Muscle layer of colon (tissue), 2 donors: ENCODE results near the gene PRKAR2A.
"Not testable (repeated sequence)": the region's sequence is repeated elsewhere in the genome, so short reads cannot be mapped to it uniquely, and the experiment has no call there.

Source experiments
- H3K27ac ChIP-seq: one replicate; pipeline ENCODE4 v1.7.0; 2013; ENCODE audit warnings: low read depth, mild to moderate bottlenecking, low read length, moderate library complexity
- H3K27me3 ChIP-seq, 2 donors: one replicate each; pipeline ENCODE4 v1.7.0; 2013; ENCODE audit warnings: low read length in 2 of 2, mild to moderate bottlenecking in 2 of 2; ENCODE audit not compliant: insufficient read depth in 2 of 2, control insufficient read depth in 1 of 2
- H3K36me3 ChIP-seq: one replicate; pipeline ENCODE4 v1.7.0; 2013; ENCODE audit warnings: mild to moderate bottlenecking, low read length; ENCODE audit not compliant: insufficient read depth
- H3K4me1 ChIP-seq: one replicate; pipeline ENCODE4 v1.7.0; 2013; ENCODE audit warnings: mild to moderate bottlenecking, low read length; ENCODE audit not compliant: insufficient read depth
- H3K4me3 ChIP-seq, 2 donors: one replicate each; pipeline ENCODE4 v1.7.0; 2013; ENCODE audit warnings: low read length in 2 of 2, low read depth in 1 of 2, mild to moderate bottlenecking in 1 of 2, moderate library complexity in 1 of 2
- H3K9ac ChIP-seq: one replicate; pipeline ENCODE4 v1.7.0; 2013; ENCODE audit warnings: low read length
- H3K9me3 ChIP-seq: one replicate; pipeline ENCODE4 v1.7.0; 2013; ENCODE audit warnings: mild to moderate bottlenecking, low read length
- donor health status: abdominal sarcoma.
- donor health status: Adenocarcinoma of cecum.

The PRKAR2A gene

DNA sequence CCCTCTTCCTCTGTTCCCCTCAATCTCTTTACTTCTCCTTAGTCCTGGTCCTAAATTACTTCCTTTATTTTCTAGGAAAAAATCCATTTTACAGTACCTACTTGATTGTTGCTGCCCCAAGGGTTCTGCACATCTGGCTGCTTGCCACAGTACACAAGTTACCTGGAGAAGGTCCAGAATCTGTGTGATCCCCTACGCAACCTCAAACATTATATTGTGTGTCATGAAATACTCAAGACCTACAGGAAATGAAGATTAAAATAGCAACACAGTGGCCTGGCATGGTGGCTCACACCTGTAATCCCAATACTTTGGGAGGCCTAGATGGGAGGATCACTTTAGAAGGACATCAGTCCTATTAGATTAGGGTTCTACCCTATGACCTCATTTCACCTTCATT, 48.7 kb downstream of the PRKAR2A start:
- Histone ChIP-seq H3K9ac (no peak overlapping the region), H3K4me1 (no peaks in the 10 kb centered on the region), H3K36me3 (no peaks in the 10 kb centered on the region), H3K9me3 (no peaks in the 10 kb centered on the region), H3K27me3 (no peaks in the 10 kb centered on the region), H3K4me3 (no peak overlapping the region), H3K27ac (no peak overlapping the region)

DNA sequence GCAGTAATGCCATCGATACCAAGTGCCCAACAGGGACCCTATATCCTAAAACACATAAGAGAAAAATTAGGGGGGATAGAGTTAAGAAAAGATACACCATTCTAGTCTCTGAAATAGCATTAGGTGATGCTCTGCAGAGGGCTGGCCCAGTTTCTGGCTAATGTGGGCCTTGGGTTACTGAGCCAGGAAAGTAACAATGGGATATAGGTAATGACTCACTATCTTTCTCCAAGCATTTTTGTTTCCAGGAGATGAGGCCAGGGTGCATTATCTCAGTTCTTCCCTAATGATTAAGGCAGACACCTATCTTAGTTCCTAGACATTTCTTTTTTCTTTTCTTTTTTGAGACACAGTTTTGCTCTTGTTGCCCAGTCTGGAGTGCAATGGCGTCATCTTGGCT, 50.0 kb downstream of the PRKAR2A start:
- Histone ChIP-seq H3K36me3 (no peaks in the 10 kb centered on the region), H3K4me3 (no peak overlapping the region), H3K27ac (no peak overlapping the region), H3K9ac (no peak overlapping the region), H3K4me1 (no peaks in the 10 kb centered on the region), H3K9me3 (no peaks in the 10 kb centered on the region), H3K27me3 (no peaks in the 10 kb centered on the region)

DNA sequence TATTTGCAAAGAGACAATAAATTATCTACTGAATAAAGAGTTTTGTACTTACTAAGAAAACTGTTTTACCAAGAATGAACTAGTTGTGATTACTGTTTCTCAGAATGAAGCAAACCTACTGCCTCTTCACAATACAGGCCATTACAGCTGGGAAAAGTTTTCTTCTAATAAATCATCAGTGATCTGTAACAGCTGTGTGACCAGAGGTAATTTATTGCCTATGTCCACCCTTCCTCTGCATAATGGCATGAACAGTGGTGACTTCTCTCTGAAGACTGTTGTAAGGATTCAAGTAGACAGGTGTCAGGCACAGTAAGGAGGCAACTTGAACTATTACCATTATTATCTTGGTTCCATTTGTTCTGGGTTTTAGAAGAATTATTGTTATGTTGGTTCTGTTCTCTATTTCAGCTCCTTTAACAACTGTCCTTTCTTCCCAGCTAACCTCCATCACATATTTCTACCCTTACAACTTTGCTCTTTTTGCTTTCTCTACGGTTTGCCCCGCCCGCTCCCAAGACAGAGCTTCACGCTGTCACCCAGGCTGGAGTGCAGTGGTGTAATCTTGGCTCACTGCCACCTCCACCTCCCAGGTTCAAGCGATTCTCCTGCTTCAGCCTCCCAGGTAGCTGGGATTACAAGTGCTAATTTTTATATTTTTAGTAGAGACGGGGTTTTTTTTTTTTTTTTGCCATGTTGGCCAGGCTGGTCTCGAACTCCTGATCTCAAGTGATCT, 51.5 kb downstream of the PRKAR2A start:
- H3K27ac ChIP-seq: no peak overlapping the region
- H3K9ac ChIP-seq: no peak overlapping the region
- no peaks in the 10 kb centered on the region for H3K4me1 ChIP-seq
- H3K36me3 ChIP-seq: no peaks in the 10 kb centered on the region
- H3K4me3 ChIP-seq: no peak overlapping the region
- no peaks in the 10 kb centered on the region for H3K9me3 ChIP-seq
- H3K27me3 ChIP-seq: no peaks in the 10 kb centered on the region

DNA sequence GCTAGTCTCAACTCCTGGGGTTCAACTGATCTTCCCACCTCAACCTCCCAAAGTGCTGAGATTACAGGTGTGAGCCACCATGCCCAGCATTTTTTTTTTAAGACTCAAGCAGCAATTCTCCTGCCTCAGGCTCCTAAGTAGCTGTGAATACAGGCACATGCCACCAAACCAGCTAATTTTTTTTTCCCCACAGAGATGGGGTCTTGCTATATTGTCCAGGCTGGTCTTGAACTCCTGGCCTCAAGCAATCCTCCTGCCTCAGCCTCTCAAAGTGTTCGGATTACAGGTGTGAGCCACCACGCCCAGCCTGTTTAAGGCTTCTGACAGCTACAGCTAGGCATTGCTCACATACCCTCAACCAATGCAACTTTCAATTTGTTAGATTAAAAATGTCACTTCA, 54.2 kb downstream of the PRKAR2A start:
- not testable (repeated sequence) for H3K4me3 ChIP-seq, H3K27ac ChIP-seq, H3K27me3 ChIP-seq, H3K9me3 ChIP-seq, H3K9ac ChIP-seq, H3K4me1 ChIP-seq
- peaks cover 12% of the 10 kb centered on the region for H3K36me3 ChIP-seq

DNA sequence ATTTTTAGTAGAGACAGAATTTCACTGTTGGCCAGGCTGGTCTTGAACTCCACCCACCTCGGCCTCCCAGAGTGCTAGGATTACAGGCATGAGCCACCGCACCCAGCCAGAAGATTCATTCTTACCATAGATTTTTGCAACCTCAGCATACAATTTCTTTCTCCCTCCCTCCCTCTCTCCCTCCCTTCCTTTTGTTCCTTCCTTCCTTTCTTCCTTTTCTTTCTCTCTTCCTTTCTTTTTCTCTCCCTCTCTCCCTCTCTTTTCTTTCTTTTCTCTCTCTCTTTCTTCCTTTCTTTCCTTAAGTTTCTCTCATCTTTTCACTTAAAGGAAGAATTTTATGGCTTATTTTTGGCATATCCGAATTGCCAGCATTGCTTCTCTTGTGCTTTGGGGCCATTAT, 58.0 kb downstream of the PRKAR2A start:
- Histone ChIP-seq H3K36me3 (peaks cover 14% of the 10 kb centered on the region), H3K9ac (no peak overlapping the region), H3K27me3 (no peaks in the 10 kb centered on the region), H3K9me3 (no peaks in the 10 kb centered on the region), H3K4me3 (no peak overlapping the region), H3K4me1 (no peaks in the 10 kb centered on the region), H3K27ac (no peak overlapping the region)

DNA sequence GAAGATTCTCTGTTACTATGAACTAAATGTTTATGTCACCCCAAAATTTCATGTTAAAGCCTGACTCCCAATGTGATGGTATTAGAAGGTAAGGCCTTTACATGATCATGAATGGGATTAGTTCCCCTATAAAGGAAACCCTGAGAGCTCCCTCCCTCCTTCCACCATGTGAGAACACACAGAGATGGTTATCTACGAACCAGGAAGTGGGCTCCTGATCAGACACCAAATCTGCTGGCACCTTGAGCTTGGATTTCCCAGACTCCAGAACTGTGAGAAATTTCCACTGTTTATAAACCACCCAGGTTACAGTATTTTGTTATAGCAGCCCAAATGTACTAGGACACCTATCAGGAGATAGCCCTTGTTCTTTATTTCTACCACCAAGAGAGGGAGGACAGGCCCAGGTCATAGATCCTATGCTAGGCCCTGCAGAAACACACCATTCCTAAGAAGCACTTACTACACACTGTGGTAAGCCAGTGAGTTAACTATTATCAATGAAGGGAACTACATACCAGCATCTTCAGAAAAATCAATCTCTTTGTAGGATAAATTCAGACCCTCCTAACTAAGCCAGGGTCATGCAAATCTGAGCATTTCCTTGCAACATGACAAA, 59.0 kb downstream of the PRKAR2A start:
- Histone ChIP-seq H3K27me3 (no peaks in the 10 kb centered on the region), H3K4me3 (no peak overlapping the region), H3K4me1 (no peaks in the 10 kb centered on the region), H3K27ac (no peak overlapping the region), H3K36me3 (peaks cover 20% of the 10 kb centered on the region), H3K9me3 (no peaks in the 10 kb centered on the region), H3K9ac (no peak overlapping the region)

DNA sequence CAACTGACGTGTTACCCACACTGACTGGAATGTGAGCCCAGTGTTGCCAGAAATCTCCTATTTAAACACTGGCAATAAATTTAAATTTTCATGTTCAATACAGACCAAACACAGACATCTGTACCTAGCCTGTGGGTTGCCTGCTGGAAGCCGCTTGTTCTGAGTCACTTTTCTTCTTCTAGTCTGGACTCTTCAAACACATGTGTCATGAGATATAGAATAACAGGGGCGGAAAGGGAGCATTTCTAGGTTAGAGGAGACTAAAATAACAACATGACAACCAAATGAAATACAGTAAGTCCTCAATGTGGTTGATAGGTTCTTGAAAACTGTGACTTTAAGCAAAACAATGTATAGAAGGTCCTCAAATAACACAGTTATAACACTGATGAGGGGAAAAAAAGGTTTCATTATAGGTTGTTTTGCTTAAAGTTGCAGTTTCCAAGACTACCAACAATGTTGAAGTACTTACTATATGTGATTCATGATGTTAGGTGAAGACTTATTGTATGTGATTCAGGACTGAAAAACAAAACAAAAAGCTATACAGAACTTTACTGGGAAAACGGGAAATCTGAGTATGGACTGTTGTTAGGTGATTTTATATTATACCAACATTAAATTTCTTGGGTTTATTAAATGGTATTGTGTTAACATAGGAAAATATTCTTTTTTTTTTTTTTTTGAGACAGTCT, 63.1 kb downstream of the PRKAR2A start:
- no peak overlapping the region for H3K27ac ChIP-seq
- H3K9me3 ChIP-seq: no peaks in the 10 kb centered on the region
- no peaks in the 10 kb centered on the region for H3K4me1 ChIP-seq
- no peak overlapping the region for H3K4me3 ChIP-seq
- no peak overlapping the region for H3K9ac ChIP-seq
- H3K36me3 ChIP-seq: peaks cover 24% of the 10 kb centered on the region
- H3K27me3 ChIP-seq: no peaks in the 10 kb centered on the region

DNA sequence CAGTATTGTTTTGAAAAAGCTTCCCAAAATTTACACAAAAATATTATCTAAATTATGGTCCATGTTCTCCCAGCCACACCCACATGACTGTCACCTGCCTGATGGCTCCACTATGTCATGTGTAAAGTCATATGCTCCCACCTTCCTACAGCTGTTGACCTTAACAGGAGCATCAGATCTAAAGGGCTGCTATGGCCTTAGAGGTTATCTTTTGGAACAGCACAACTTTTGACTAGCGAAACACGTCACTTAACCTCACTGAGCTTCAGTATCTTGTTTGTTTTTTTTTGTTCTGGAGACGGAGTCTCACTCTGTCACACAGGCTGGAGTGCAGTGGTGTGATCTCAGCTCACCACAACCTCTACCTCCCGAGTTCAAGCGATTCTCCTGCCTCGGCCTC, 64.4 kb downstream of the PRKAR2A start:
- no peaks in the 10 kb centered on the region for H3K27me3 ChIP-seq
- no peaks in the 10 kb centered on the region for H3K9me3 ChIP-seq
- no peak overlapping the region for H3K9ac ChIP-seq
- H3K4me3 ChIP-seq: no peak overlapping the region
- no peak overlapping the region for H3K27ac ChIP-seq
- H3K36me3 ChIP-seq: peaks cover 16% of the 10 kb centered on the region
- no peaks in the 10 kb centered on the region for H3K4me1 ChIP-seq

DNA sequence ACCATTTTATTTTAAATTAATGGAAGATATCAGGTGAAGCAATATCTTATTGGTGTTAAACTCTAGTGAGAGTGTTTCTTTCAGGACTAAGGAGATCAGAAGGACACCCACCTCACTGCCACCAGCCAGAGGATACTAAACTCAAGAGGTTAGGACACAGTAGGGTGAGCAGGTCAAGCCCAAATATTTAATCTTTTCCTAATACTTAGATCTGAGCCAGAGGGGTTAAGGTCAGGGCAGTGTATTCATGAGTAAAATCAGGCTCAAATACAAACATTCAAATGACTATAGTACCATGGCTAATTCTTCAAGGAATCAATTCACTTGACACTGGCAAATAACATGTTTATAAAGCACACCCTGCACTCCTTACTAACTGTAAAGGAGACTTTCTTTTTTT, 65.6 kb downstream of the PRKAR2A start:
- no peak overlapping the region for H3K4me3 ChIP-seq
- H3K27me3 ChIP-seq: no peaks in the 10 kb centered on the region
- peaks cover 16% of the 10 kb centered on the region for H3K36me3 ChIP-seq
- no peaks in the 10 kb centered on the region for H3K4me1 ChIP-seq
- H3K9ac ChIP-seq: no peak overlapping the region
- H3K9me3 ChIP-seq: no peaks in the 10 kb centered on the region
- H3K27ac ChIP-seq: no peak overlapping the region

DNA sequence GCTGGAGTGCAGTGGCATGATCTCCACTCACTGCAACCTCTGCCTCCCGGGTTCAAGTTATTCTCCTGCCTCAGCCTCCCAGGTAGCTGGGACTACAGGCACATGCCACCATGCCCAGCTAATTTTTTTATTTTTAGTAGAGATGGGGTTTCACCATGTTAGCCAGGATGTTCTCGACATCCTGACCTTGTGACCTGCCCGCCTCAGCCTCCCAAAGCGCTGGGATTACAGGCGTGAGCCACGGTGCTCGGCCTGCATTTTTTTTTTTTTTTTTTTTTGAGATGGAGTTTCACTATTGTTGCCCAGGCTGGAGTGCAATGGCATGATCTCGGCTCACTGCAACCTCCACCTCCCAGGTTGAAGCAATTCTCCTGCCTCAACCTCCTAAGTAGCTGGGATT, 69.1 kb downstream of the PRKAR2A start:
- H3K27ac ChIP-seq, H3K36me3 ChIP-seq, H3K4me1 ChIP-seq, H3K9ac ChIP-seq, H3K9me3 ChIP-seq, H3K4me3 ChIP-seq, H3K27me3 ChIP-seq: not testable (repeated sequence)

DNA sequence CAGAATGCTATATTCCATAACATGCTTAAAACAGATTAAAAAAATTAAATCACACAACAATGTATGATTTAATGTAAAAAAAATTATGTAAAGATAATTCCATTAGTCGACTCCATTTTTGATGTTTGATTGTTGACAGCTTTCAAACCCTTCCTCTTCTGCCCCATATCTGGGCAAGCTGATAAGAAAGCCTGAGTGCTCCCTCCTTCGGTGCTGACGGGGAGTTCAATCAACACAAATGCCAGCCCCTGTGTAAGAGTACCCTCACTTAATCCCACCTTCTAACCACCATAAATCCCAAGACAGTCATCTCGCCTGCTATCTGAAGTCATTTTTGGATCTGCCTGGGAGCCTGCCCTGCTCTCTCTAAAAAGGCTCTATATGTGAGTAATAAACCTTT, 70.8 kb downstream of the PRKAR2A start:
- H3K27me3 ChIP-seq: no peaks in the 10 kb centered on the region
- no peaks in the 10 kb centered on the region for H3K4me1 ChIP-seq
- H3K9ac ChIP-seq: no peak overlapping the region
- H3K27ac ChIP-seq: no peak overlapping the region
- H3K4me3 ChIP-seq: no peak overlapping the region
- H3K9me3 ChIP-seq: no peaks in the 10 kb centered on the region
- peaks cover 8% of the 10 kb centered on the region for H3K36me3 ChIP-seq

DNA sequence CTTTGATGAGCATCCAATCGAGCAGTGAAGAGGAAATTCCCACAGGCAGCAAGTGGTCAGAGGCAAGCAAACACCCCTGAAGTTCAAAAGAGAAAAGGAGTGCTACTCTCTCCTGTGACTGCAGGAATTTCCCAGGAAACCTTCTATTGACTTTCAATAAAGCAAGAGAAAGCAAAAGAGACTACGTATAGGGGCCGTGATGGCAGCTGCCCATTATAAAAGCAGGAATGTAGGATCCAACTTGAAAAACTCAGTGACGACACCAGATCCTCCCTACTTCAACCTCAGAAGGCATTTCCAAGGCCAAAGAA, 77.5 kb downstream of the PRKAR2A start:
- Histone ChIP-seq H3K9me3 (no peaks in the 10 kb centered on the region), H3K27me3 (no peaks in the 10 kb centered on the region), H3K9ac (no peak overlapping the region), H3K36me3 (peaks cover 22% of the 10 kb centered on the region), H3K4me1 (no peaks in the 10 kb centered on the region), H3K27ac (no peak overlapping the region), H3K4me3 (no peak overlapping the region)
